Astrocyte of the cerebellum (primary cell): ENCODE measurements around the gene CMTM7.

Experiments
- DNase-seq: peaks from one replicate; pipeline ENCODE4 v3.0.0-alpha.2; 2011; ENCODE audit warnings: low read depth
- H3K4me3 ChIP-seq: 2 replicates; pipeline ENCODE4 v1.5.1; 2011; ENCODE audit warnings: mild to moderate bottlenecking, low read depth, low read length, moderate library complexity
- CTCF ChIP-seq: IDR thresholded peaks from 2 replicates; pipeline ENCODE4 v1.5.1; 2012; ENCODE audit warnings: low read length, low read depth, moderate library complexity, mild to moderate bottlenecking; ENCODE audit errors: missing control alignments
- in situ Hi-C: cut with HindIII; loops from 2 replicates; pipeline ENCODE4 v1.10.0; 2017; ENCODE audit warnings: low sequenced_read_pairs

The CMTM7 gene

DNA sequence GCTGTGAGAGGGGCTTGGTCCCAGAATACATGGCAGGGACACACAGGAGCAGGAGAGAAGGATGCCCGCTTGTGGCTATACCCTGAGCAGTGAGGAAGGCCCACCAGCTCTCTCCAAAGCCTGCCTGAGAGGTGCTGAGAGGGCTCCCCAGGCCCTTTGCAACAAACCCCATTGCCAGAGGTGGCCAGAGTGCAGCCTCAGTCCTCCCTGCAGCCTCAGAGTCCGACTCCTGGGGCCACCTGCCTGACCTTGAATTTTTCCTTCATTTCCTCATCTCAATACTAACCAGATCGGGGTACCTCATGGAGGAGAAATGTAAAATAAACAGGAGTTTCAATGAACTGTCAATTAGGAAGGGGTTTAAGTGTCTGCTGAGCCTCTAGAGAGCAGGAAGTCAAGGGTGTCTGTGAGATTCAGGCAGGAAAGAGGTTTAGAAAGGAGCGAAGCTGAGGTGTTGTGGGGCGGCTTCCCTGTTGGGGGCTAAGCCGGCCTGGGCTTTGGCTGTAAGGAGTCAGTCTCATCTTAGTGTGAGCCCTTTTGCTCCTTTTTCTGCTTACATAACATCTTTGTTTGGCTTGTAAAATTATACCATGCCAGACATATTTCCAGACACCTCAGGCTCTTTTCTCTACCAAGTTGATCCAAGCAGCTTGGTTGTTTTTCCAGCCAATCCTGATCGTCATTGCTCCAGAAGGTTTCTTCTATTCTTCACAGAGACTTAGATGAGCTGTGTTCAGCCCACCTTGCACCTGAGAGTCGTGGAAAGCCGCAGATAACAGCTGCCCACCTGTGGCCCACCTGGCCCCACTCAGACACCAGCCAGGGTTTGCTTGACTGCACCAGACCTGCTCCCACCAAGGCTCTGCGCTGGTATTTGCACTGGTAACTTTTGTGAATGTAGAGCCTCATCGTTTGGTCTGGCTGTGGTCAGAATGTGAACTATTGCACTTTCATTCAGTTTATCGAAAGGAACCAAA is 36.7 kb downstream of the CMTM7 start:
- no peak for TF ChIP-seq CTCF
- no peak for DNase-seq
- no peak overlapping the region for H3K4me3 ChIP-seq
- in situ Hi-C loops = no loop called here

DNA sequence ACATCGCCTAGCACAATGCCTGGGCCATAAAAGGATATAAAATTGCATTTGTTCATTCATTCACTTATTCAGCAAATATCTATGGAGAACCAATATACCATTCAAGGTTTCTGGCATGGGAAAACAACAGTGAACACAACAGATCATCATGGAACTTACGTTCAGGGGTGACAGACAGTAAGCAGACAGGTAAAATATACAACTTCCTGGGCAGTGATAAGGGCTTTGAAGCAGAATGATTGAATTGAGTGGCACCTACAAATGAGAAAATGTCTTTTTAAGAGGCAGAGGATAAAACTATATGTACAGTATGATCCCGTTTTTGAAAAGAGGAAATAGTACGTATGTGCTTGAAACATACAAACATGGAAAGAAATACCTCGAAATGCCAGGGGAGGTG is 39.2 kb downstream of the CMTM7 start:
- no peak overlapping the region for H3K4me3 ChIP-seq
- in situ Hi-C loops = no loop called here

GRCh38 chr3:32431481-32431880 is 39.8 kb downstream of the CMTM7 start:
- no peak for DNase-seq
- no peak overlapping the region for H3K4me3 ChIP-seq
- no peak for TF ChIP-seq CTCF
- in situ Hi-C loops = no loop called here

More for the DNA sequence above, 39.2 kb downstream of the CMTM7 start:
- DNase-seq = no peak
- no peak for TF ChIP-seq CTCF

GRCh38 chr3:32432045-32432710 is 40.5 kb downstream of the CMTM7 start:
- no peak overlapping the region for H3K4me3 ChIP-seq
- TF ChIP-seq CTCF = no peak
- in situ Hi-C loops = no loop called here
- no peak for DNase-seq

DNA sequence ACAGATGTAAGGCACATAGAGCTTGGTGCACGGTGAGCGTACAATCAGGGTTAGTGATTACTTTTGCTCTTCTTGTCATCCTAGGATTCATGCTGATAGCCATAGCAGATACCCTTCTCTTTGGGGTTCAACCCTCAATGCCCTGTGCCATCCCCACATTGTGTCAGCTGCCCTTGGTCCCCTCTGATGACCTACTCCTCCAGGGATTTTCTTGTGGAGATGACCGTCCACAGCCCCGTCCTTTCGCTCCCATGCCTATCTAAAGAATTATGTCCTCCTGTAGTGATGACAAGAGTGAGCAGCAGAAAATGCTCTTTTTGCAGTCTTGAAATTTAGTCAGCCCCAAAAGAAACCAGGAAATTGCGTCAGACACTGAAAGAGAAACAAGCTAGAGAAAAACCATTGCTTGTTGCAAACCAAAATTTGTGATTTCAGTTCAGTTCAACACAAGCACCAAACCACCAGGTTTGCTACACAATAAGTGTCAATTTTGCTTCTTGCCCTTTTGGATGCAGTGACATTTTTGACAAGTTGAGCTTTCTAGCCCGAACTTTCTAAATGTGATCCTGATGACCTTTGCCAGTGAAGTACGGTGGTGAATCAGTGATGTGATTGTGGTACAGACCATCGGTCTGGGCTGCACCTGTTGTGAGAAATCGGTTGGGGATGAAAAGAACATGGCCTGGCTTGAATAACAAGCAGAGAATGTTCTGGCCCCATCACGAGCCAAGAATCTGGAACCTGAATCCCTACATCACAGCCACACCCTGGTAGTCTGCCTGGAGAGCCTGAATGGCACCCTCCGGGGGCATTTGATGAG is 41.3 kb downstream of the CMTM7 start:
- TF ChIP-seq CTCF = no peak
- no peak overlapping the region for H3K4me3 ChIP-seq
- in situ Hi-C loops = no loop called here
- DNase-seq = no peak

GRCh38 chr3:32434206-32434605 is 42.6 kb downstream of the CMTM7 start:
- DNase-seq = no peak
- H3K4me3 ChIP-seq = no peak overlapping the region
- in situ Hi-C loops = no loop called here
- no peak for TF ChIP-seq CTCF
